ENCODE measurements around the gene NKAPL. TPM values are rescaled to one million over a fixed set of nuclear protein-coding genes. Genes with fewer than 3 reads are reported as not detected.

NKAPL gene
- under 1 TPM in 2 of 4 donors, not detected in 2; 0.47 to 0.78 TPM for total RNA-seq

DNA sequence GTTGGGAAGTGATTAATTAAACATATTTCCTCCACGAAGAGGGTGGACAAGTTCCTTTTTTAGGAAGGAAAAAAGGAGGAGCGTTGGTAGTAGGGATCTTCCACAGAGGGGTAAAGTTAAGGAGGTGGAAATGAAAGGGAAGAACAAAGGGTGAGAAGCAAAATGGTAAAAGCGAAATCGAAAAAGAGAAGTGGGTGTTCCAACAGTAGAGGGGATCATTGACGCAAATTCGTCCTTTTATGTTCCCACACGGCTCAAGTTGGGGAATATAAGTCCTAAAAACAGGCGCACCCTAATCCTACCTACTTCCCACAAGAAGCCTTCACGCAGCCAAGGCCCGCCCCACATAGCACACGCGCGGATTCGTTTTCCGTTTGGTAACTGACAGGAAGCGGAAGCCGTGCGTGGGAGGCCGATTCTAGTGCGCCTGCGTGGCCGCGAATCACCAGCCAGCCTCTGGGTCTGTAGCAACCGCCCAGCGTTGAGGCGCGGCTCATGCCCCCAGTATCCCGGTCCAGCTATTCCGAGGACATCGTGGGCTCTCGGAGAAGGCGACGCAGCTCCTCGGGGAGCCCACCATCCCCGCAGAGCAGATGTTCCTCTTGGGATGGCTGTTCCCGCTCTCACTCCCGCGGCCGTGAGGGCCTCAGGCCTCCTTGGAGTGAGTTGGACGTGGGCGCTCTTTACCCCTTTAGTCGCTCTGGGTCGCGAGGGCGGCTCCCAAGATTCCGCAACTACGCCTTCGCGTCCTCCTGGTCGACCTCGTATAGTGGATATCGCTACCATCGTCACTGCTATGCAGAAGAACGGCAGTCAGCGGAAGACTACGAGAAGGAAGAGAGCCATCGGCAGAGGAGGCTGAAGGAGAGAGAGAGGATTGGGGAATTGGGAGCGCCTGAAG, at the start of gene NKAPL:
Gene NKAPL (plus strand): TSS at position 421 of the 901 bp plus-strand sequence. CDS start 75 bp downstream, at position 496.
- peak within 1 kb of the TSS; percentile 46 for H3K4me3 ChIP-seq
- H3K9me3 ChIP-seq, result no peaks in the 10 kb centered on the region
- TF ChIP-seq EP300 (IDR thresholded peaks at IDR 0.05) (no peak), POLR2AphosphoS5 (IDR thresholded peaks at IDR 0.05) (no peak), POLR2A (IDR thresholded peaks at IDR 0.05) (no peak)
- TF ChIP-seq, protein P1, sequence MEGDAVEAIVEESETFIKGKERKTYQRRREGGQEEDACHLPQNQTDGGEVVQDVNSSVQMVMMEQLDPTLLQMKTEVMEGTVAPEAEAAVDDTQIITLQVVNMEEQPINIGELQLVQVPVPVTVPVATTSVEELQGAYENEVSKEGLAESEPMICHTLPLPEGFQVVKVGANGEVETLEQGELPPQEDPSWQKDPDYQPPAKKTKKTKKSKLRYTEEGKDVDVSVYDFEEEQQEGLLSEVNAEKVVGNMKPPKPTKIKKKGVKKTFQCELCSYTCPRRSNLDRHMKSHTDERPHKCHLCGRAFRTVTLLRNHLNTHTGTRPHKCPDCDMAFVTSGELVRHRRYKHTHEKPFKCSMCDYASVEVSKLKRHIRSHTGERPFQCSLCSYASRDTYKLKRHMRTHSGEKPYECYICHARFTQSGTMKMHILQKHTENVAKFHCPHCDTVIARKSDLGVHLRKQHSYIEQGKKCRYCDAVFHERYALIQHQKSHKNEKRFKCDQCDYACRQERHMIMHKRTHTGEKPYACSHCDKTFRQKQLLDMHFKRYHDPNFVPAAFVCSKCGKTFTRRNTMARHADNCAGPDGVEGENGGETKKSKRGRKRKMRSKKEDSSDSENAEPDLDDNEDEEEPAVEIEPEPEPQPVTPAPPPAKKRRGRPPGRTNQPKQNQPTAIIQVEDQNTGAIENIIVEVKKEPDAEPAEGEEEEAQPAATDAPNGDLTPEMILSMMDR (IDR thresholded peaks at IDR 0.05), result no peak
- 30% methylated on average over 56 of the region's 58 CpGs for WGBS
- peaks cover 22% of the 10 kb centered on the region for H3K27me3 ChIP-seq
- no peak within 1 kb of the TSS for H3K27ac ChIP-seq
- peak; percentile 86 to 87 for DNase-seq (ENCODE audit: low spot score in 2 of 2)
- H3K4me1 ChIP-seq, result peaks cover 9% of the 10 kb centered on the region
- H3K36me3 ChIP-seq, result no peaks in the 10 kb centered on the region

GRCh38 chr6:28209753-28210535, 49.2 kb upstream of the NKAPL start:
- Histone ChIP-seq H3K27ac (no peak overlapping the region), H3K9me3 (no peaks in the 10 kb centered on the region), H3K4me3 (no peak overlapping the region), H3K36me3 (no peaks in the 10 kb centered on the region), H3K4me1 (peaks cover 31% of the 10 kb centered on the region), H3K27me3 (peaks cover 94% of the 10 kb centered on the region)
- no peak for DNase-seq (ENCODE audit: low spot score in 2 of 2)
- WGBS, result 43% methylated on average over 7 of the region's 7 CpGs
- TF ChIP-seq EP300 (IDR thresholded peaks at IDR 0.05) (no peak), POLR2AphosphoS5 (IDR thresholded peaks at IDR 0.05) (no peak), POLR2A (IDR thresholded peaks at IDR 0.05) (no peak)
- TF ChIP-seq, protein P1 (IDR thresholded peaks at IDR 0.05), result no peak

- Histone ChIP-seq H3K9me3 (no peaks in the 10 kb centered on the region), H3K4me1 (peaks cover 29% of the 10 kb centered on the region), H3K27ac (no peak overlapping the region), H3K36me3 (no peaks in the 10 kb centered on the region), H3K27me3 (peaks cover 89% of the 10 kb centered on the region), H3K4me3 (peak overlapping the region; percentile 40)
- DNase-seq (ENCODE audit: low spot score in 2 of 2), result no peak
- WGBS, result 11% methylated on average over 15 of the region's 16 CpGs
- TF ChIP-seq, protein P1 (IDR thresholded peaks at IDR 0.05), result no peak
- no peak for TF ChIP-seq EP300 (IDR thresholded peaks at IDR 0.05)
- no peak for TF ChIP-seq POLR2A (IDR thresholded peaks at IDR 0.05)
- no peak for TF ChIP-seq POLR2AphosphoS5 (IDR thresholded peaks at IDR 0.05)
Observed at GRCh38 chr6:28211840-28212509, 47.1 kb upstream of the NKAPL start.

- no peaks in the 10 kb centered on the region for H3K9me3 ChIP-seq
- TF ChIP-seq, protein P1 (IDR thresholded peaks at IDR 0.05), result no peak
- TF ChIP-seq POLR2A (IDR thresholded peaks at IDR 0.05) (no peak), EP300 (IDR thresholded peaks at IDR 0.05) (no peak), POLR2AphosphoS5 (IDR thresholded peaks at IDR 0.05) (no peak)
- 2% methylated on average over 21 of the region's 21 CpGs for WGBS
- H3K4me3 ChIP-seq, result peak overlapping the region; percentile 40
- no peak for DNase-seq (ENCODE audit: low spot score in 2 of 2)
- H3K27ac ChIP-seq, result no peak overlapping the region
- H3K36me3 ChIP-seq, result no peaks in the 10 kb centered on the region
- H3K27me3 ChIP-seq, result peaks cover 82% of the 10 kb centered on the region
- peaks cover 23% of the 10 kb centered on the region for H3K4me1 ChIP-seq
Observed at GRCh38 chr6:28212510-28213212, 46.4 kb upstream of the NKAPL start.

Data from suprapubic skin (tissue), 4 donors.